ENCODE data around the gene ETV5. TPM values are rescaled to one million over a fixed set of nuclear protein-coding genes. Genes with fewer than 3 reads are reported as not detected.

Gene ETV5
- total and polyA plus RNA-seq, 9 of the 15 experiments (the other 6 are each of a cell fraction or from before 2014, with no cell fraction given) = 9.2 to 25.9 (median 15.9) TPM

DNA sequence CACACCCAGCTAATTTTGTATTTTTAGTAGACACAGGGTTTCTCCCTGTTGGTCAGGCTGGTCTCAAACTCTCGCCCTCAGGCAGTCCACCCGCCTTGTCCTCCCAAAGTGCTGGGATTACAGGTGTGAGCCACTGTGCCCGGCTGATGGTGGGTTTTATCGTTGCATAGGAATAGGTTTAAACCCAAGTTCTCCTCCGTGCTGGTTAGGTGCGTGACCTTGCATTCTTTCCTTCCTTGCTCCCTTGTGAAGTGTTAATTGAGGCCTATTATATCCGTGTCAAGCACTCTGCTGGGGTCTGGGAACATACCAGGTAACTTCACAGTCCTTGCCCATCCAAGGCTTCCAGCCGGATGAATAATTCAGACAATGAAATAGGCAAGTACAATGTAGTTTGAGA lies 19.3 kb upstream of the ETV5 start:
- ATAC-seq (no peak), DNase-seq (ENCODE audit: extremely low read depth in 1 of 4, low spot score in 3 of 4) (no peak), FAIRE-seq (no peak)
- 0 out of 2 replicates have a peak, but pooled peaks cover 8% of the 10 kb centered on the region for H4K20me1 ChIP-seq (replicated peaks; ENCODE audit: control insufficient read depth, insufficient read depth, low read length)
- H3K9me1 ChIP-seq (ENCODE audit: control insufficient read depth, insufficient read depth, low read length) = no peaks in the 10 kb centered on the region
- intact Hi-C loops (cut with micrococcal nuclease) = no loop called here
- no peaks in the 10 kb centered on the region for H3K79me2 ChIP-seq (ENCODE audit: control insufficient read depth, insufficient read depth, low read length)
- H2AFZ ChIP-seq (ENCODE audit: low read depth, low read length) = no peak overlapping the region
- H3K9me3 ChIP-seq (replicated peaks; ENCODE audit: control insufficient read depth, insufficient read depth, low read depth, low read length) = no peaks in the 10 kb centered on the region
- no peaks in the 10 kb centered on the region; a peak in 1 of 5 replicates for H3K4me1 ChIP-seq (replicated peaks in 1 of 2; ENCODE audit: control insufficient read depth in 2 of 2, insufficient read depth in 2 of 2, low read length in 2 of 2)
- WGBS (ENCODE audit: insufficient coverage, low coverage, missing lambda C conversion rate) = 0% methylated on average over 8 of the region's 8 CpGs
- ChIA-PET POLR2A (no interaction called here), CTCF (ENCODE audit: low intra/inter-chr PET ratio) (no interaction called here)
- in situ Hi-C loops (cut with MboI) = no loop called here
- TF ChIP-seq PTTG1 (tag; IDR thresholded peaks at IDR 0.05; ENCODE audit: low read depth) (no peak), ZNF134 (CRISPR knock-in tag; conservative IDR thresholded peaks at IDR 0.05) (no peak), FOXK2 (conservative IDR thresholded peaks at IDR 0.05 in 1 of 2, IDR thresholded peaks at IDR 0.05 in 1 of 2; ENCODE audit: low read depth in 2 of 2) (no peak), MTA3 (IDR thresholded peaks at IDR 0.05; ENCODE audit: borderline replicate concordance) (no peak)
- TF ChIP-seq, protein P1, sequence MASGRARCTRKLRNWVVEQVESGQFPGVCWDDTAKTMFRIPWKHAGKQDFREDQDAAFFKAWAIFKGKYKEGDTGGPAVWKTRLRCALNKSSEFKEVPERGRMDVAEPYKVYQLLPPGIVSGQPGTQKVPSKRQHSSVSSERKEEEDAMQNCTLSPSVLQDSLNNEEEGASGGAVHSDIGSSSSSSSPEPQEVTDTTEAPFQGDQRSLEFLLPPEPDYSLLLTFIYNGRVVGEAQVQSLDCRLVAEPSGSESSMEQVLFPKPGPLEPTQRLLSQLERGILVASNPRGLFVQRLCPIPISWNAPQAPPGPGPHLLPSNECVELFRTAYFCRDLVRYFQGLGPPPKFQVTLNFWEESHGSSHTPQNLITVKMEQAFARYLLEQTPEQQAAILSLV (tag; IDR thresholded peaks at IDR 0.05) = no peak
- TF ChIP-seq, protein P2, sequence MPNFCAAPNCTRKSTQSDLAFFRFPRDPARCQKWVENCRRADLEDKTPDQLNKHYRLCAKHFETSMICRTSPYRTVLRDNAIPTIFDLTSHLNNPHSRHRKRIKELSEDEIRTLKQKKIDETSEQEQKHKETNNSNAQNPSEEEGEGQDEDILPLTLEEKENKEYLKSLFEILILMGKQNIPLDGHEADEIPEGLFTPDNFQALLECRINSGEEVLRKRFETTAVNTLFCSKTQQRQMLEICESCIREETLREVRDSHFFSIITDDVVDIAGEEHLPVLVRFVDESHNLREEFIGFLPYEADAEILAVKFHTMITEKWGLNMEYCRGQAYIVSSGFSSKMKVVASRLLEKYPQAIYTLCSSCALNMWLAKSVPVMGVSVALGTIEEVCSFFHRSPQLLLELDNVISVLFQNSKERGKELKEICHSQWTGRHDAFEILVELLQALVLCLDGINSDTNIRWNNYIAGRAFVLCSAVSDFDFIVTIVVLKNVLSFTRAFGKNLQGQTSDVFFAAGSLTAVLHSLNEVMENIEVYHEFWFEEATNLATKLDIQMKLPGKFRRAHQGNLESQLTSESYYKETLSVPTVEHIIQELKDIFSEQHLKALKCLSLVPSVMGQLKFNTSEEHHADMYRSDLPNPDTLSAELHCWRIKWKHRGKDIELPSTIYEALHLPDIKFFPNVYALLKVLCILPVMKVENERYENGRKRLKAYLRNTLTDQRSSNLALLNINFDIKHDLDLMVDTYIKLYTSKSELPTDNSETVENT (CRISPR knock-in tag; IDR thresholded peaks at IDR 0.05) = no peak
- peaks cover 36 to 61% of the 10 kb centered on the region in 2 experiments for H3K27me3 ChIP-seq (ENCODE audit: control insufficient read depth in 2 of 2, insufficient read depth in 2 of 2, low read length in 2 of 2)
- no peak overlapping the region for H3K4me3 ChIP-seq
- no peak overlapping the region for H3K4me2 ChIP-seq (ENCODE audit: insufficient read depth, low read length)
- BruUV-seq (replicated peaks) = no TSS peak
- no peak overlapping the region for H3K9ac ChIP-seq (ENCODE audit: insufficient read depth in 1 of 2, low read depth in 2 of 2, low read length in 2 of 2)
- no peaks in the 10 kb centered on the region for H3K36me3 ChIP-seq (ENCODE audit: control insufficient read depth, insufficient read depth, low read length)
- no peak overlapping the region for H3K27ac ChIP-seq (ENCODE audit: extremely low read depth, low read depth, low read length)

Measured in K562 (cell line).